GM21723 (cell line): ENCODE results near the gene LOXL1.

ENCODE experiments used
- ATAC-seq: cut with Tn5 transposase; IDR thresholded peaks from one replicate; pipeline ENCODE4 v1.9.1; 2021; ENCODE audit warnings: mild to moderate bottlenecking, moderate library complexity; ENCODE audit not compliant: unreplicated experiment

Gene LOXL1

GRCh38 chr15:73899197-73900094 is 26.8 kb upstream of the LOXL1 start:
- no peak for ATAC-seq

- ATAC-seq = no peak
Measured at GRCh38 chr15:73900095-73900712, 26.1 kb upstream of the LOXL1 start.

GRCh38 chr15:73901126-73901810 is 25.0 kb upstream of the LOXL1 start:
- ATAC-seq = no peak

DNA sequence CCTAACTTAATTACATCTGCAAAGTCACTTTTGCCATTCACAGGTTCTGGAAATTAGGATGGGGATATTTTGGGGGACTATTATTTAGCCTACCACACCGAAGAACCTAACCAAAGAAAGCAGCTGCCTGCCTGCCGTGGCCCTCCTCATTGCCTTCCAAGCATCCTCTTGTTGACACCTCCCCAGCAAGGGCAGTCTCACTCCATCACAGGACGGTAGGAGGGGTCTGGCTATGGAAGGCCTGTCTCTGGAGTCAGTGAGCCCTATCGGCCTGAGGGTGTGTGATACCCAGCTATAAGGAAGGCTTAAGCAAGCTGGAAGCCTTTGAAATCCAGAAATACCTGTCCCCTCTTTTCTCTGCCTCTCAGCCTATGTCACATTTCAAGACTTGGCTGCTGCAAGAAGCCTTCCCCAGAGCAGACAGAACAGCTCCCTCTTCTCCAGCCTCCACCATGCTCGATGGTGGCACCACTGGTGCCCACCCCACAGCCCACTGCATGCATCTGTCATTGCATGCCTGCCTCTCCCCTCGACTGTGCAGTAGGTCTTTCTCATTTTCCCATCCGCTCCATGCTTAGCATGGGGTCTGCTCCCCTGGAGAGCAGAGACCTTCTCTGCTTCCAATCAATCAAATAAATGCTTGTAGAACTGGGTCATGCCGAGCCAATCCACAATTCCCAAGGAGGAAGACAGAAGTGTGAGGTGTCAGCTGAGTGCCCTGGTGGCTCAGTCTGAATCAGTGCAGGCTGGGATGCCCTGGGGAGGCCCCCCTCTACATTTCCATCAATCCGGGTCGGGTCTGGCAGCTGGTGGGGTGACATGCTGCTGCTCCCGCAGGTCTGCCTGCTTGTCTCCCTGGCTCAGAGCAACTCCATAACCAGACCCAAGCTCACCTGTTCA is 23.9 kb upstream of the LOXL1 start:
- no peak for ATAC-seq

- no peak for ATAC-seq
Measured at GRCh38 chr15:73904026-73904815, 22.0 kb upstream of the LOXL1 start.

DNA sequence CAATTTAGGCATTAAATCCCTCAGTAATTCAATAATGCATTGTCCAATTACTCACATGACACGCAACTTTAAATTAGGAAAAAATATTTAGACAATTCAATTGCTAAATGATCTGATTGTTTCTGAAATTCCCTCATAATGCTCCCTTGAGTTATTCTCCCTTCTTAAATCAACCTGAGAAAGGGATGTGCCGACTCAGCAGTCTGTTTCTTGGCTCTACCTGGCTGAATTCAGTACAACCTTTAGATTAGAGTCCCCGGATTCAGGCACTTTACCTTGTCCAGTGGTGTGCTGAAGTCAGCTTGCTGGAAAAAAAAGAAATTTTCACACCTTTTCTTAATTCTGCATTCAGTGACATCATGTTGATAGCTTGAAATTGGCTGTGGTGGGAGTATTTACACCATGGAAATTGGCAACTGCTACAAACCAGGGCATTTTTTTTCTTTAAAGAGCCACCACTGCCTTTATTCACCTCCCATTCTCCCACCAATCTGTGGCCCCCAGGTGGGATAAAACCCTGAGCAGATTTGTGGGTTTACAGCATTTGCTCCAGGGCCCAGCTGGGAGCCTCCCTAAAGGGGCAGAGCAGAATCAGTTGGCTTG is 20.9 kb upstream of the LOXL1 start:
- no peak for ATAC-seq

DNA sequence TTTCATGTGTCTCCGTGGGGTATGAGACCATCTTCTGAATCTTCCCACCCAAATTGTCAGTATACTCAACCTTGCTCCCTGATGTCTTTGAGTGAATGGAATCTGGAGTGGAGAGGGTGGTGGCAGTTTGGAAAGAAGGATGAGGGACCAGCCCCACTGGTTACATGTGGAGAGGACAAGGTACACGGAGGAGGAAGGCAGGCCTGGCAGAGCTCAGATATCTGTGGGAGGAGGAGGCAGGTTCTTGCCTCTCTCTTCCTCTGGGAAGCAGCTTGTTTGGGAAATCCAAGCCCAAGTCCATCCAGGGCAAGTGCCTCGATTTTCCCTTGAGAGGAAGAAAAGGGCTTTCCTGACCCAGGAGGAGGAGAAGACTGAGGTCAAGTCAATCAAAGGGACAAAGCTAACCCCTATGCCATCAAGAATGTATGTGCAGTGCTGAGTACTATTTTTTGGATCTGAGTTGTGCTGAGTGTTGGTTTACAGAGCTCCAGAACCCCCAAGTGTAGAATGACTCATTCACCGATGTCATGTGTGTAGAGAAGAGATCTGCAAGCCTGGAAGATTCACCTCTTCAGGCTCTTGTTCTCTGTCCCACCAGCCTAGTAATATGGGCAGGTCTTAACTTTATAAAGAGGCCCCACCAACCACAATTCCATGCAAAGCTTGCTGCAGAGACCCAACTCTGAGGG is 19.8 kb upstream of the LOXL1 start:
- ATAC-seq = no peak

- ATAC-seq = no peak
Measured at GRCh38 chr15:73907035-73907408, 19.2 kb upstream of the LOXL1 start.

- ATAC-seq = no peak
Measured at GRCh38 chr15:73908030-73908821, 18.0 kb upstream of the LOXL1 start.

- ATAC-seq = no peak
Measured at GRCh38 chr15:73908822-73909122, 17.5 kb upstream of the LOXL1 start.

DNA sequence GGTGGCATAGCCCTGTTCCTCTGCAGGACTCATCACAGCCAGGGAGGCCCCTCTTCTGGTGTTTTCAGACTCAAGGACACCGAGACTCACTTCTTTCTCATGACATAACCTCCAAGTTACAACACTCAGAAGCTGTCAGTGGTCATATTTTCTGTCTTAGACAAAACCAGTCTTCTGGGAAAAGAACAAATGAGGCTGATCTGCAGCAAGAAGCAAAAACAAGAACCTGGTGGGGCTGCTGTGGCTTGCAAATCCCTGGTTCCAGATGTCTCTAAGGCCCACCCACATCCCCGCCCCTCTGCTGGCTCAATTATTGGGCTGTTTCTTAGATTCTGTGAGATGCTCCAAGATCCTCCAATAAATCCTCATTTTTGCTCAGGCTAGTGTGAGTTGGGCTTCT is 16.6 kb upstream of the LOXL1 start:
- no peak for ATAC-seq

GRCh38 chr15:73910522-73911303 is 15.5 kb upstream of the LOXL1 start:
- no peak for ATAC-seq

DNA sequence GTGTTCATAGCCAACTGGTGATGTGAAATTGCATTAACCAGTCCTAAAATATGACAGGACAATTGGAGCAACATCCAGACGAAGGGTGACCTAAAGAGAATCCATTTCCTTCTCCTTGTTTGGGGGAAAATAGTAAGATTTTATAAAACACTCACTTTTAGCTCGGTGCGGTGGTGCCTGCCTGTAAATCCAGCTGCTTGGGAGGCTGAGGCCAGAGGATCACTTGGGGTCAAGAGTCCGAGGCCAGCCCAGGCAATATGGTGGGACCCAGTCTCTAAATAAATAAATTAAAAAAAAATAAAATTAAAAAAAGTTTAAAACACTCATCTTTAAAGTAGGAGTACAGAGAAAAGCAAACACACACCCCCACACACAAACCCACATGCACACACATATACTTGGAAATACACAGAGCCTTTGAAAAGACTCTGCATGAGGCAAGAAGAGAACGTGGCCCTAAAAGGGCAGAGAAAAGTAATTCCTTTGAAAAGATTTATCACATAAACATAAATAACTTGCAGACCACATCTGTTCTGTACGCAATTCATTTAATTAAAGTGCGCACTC is 14.1 kb upstream of the LOXL1 start:
- ATAC-seq = no peak

DNA sequence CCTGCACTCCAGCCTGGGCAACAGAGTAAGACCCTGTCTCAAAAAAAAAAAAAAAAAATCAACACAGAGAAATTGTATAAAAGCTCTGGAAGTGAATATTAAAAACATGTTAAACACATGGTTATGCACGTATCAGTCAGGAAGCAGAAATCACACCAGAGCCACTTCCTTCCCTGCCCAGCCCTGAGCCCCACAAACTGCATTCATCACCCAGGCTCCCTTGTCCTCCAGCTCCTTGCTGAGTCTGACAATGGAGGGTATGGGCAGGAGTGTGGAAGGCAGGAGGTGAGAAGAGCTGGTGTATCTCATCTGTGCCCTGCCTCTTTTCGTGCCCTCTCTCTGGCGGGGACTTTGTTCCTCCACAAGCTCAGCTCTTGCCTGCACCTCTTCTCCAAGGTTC is 12.1 kb upstream of the LOXL1 start:
- ATAC-seq = no peak

GRCh38 chr15:73915082-73915481 is 11.2 kb upstream of the LOXL1 start:
- no peak for ATAC-seq

GRCh38 chr15:73918784-73919183 is 7.5 kb upstream of the LOXL1 start:
- ATAC-seq = no peak

GRCh38 chr15:73919706-73920105 is 6.6 kb upstream of the LOXL1 start:
- ATAC-seq = no peak
